ENCODE measurements around the gene CALR3.
"Not testable (repeated sequence)": the region's sequence is repeated elsewhere in the genome, so short reads cannot be mapped to it uniquely, and the experiment has no call there.

Gene CALR3

GRCh38 chr19:16497042-16497441 lies 1.1 kb upstream of the CALR3 start:
- no peak for DNase-seq

GRCh38 chr19:16496613-16496983 lies 631 bp upstream of the CALR3 start:
- DNase-seq, result peak in 8 of 56 donors; percentile 24 to 56 (median 38)

- not testable (repeated sequence) for DNase-seq
These were observed 9.5 kb downstream of the CALR3 start for GRCh38 chr19:16486476-16486875.

- DNase-seq, result no peak
These were observed 13.2 kb downstream of the CALR3 start for GRCh38 chr19:16482745-16483144.

- DNase-seq, result no peak
These were observed 18.7 kb downstream of the CALR3 start for GRCh38 chr19:16477311-16477710.

- DNase-seq, result no peak
These were observed 19.6 kb downstream of the CALR3 start for GRCh38 chr19:16476401-16476800.

- no peak for DNase-seq
These were observed 22.0 kb downstream of the CALR3 start for GRCh38 chr19:16473875-16474392.

- no peak for DNase-seq
These were observed 23.0 kb downstream of the CALR3 start for GRCh38 chr19:16472992-16473391.

GRCh38 chr19:16472559-16472899 lies 23.4 kb downstream of the CALR3 start:
- not testable (repeated sequence) for DNase-seq

- DNase-seq, result peak in 7 of 56 donors; percentile 16 to 46 (median 37)
These were observed 24.8 kb downstream of the CALR3 start for GRCh38 chr19:16470911-16471811.

GRCh38 chr19:16470541-16470910 lies 25.4 kb downstream of the CALR3 start:
- no peak for DNase-seq

GRCh38 chr19:16467581-16467980 lies 28.4 kb downstream of the CALR3 start:
- peak in 29 of 56 donors; percentile 5 to 81 (median 37) for DNase-seq

- not testable (repeated sequence) for DNase-seq
These were observed 29.1 kb downstream of the CALR3 start for GRCh38 chr19:16466802-16467427.

- no peak for DNase-seq
These were observed 30.7 kb downstream of the CALR3 start for GRCh38 chr19:16465239-16465638.

GRCh38 chr19:16463991-16464575 lies 31.9 kb downstream of the CALR3 start:
- no peak for DNase-seq

GRCh38 chr19:16463341-16463990 lies 32.5 kb downstream of the CALR3 start:
- DNase-seq, result no peak

- DNase-seq, result peak in 1 of 56 donors; percentile 8
These were observed 33.2 kb downstream of the CALR3 start for GRCh38 chr19:16462757-16463250.

GRCh38 chr19:16461630-16462051 lies 34.3 kb downstream of the CALR3 start:
- peak in 11 of 56 donors; percentile 7 to 41 (median 21) for DNase-seq

- DNase-seq, result peak in 17 of 56 donors; percentile 11 to 69 (median 36)
These were observed 35.5 kb downstream of the CALR3 start for GRCh38 chr19:16460454-16460853.

GRCh38 chr19:16459680-16460079 lies 36.3 kb downstream of the CALR3 start:
- no peak for DNase-seq
